Epithelial cell of proximal tubule (primary cell): ENCODE results near the gene MYL6. TPM values are rescaled to one million over a fixed set of nuclear protein-coding genes. Genes with fewer than 3 reads are reported as not detected.

Experiments
- DNase-seq: peaks from one replicate; pipeline ENCODE4 v3.0.0-alpha.2; 2011; ENCODE audit warnings: low read depth
- H3K4me3 ChIP-seq: 2 replicates; pipeline ENCODE4 v1.5.1; 2011; ENCODE audit warnings: low read depth, mild to moderate bottlenecking, low read length
- CTCF ChIP-seq: conservative IDR thresholded peaks from 2 replicates; pipeline ENCODE4 v1.5.1; 2012; ENCODE audit warnings: low read depth, mild to moderate bottlenecking, low read length
- total RNA-seq: library from RNA; depleted of rRNA; stranded (reverse); fragments of >200 nt; gene quantifications from 2 replicates; pipeline ENCODE4 v1.2.3, GENCODE V29; 2015

The MYL6 gene
- total RNA-seq, 1 donor from 2014 or later, result 3,955 TPM

GRCh38 chr12:56162468-56163290, 4.5 kb downstream of the MYL6 start:
- H3K4me3 ChIP-seq, result no peak overlapping the region
- no peak for TF ChIP-seq CTCF
- no peak for DNase-seq

GRCh38 chr12:56163533-56164344, 5.6 kb downstream of the MYL6 start:
- TF ChIP-seq CTCF, result no peak
- H3K4me3 ChIP-seq, result no peak overlapping the region
- DNase-seq, result no peak

- DNase-seq, result no peak
- H3K4me3 ChIP-seq, result no peak overlapping the region
- TF ChIP-seq CTCF, result no peak
These were observed 6.2 kb downstream of the MYL6 start for GRCh38 chr12:56164345-56164729.

- TF ChIP-seq CTCF, result no peak
- no peak for DNase-seq
- no peak overlapping the region for H3K4me3 ChIP-seq
These were observed 7.2 kb downstream of the MYL6 start for GRCh38 chr12:56165369-56165768.

- DNase-seq, result no peak
- TF ChIP-seq CTCF, result no peak
- no peak overlapping the region for H3K4me3 ChIP-seq
These were observed 11.1 kb downstream of the MYL6 start for GRCh38 chr12:56169229-56169759.

GRCh38 chr12:56172839-56173238, 14.7 kb downstream of the MYL6 start:
- TF ChIP-seq CTCF, result no peak
- no peak overlapping the region for H3K4me3 ChIP-seq
- DNase-seq, result no peak
